Measurements from ENCODE around the gene DSG2. TPM values are rescaled to one million over a fixed set of nuclear protein-coding genes. Genes with fewer than 3 reads are reported as not detected.
A peak's percentile ranks its signal among the peaks of the same experiment; 100 is the strongest.

DSG2 gene
- polyA plus RNA-seq, 1 donor from 2014 or later = 0.94 TPM

GRCh38 chr18:31591628-31592027 is 93.7 kb downstream of the DSG2 start, which contains the start of gene TTR:
TSS of gene TTR (plus strand) at chr18:31591877. CDS start at chr18:31591903, 26 bp downstream.
- no peaks in the 10 kb centered on the region for H3K36me3 ChIP-seq (ENCODE audit: insufficient read depth, low read length)
- H3F3A ChIP-seq (ENCODE audit: insufficient read depth, low read length, poor library complexity, severe bottlenecking) = no peaks in the 10 kb centered on the region

GRCh38 chr18:31592506-31593157 is 94.7 kb downstream of the DSG2 start:
- Histone ChIP-seq H2AFZ (ENCODE audit: low read depth, low read length) (no peak overlapping the region), H3F3A (ENCODE audit: insufficient read depth, low read length, poor library complexity, severe bottlenecking) (no peaks in the 10 kb centered on the region), H3K9me2 (ENCODE audit: insufficient read depth, low read length) (no peaks in the 10 kb centered on the region), H3K9ac (ENCODE audit: low read length) (no peak overlapping the region), H3K4me3 (ENCODE audit: low read length) (no peak overlapping the region), H3K9me3 (ENCODE audit: low read length) (no peaks in the 10 kb centered on the region), H3K27me3 (ENCODE audit: insufficient read depth, low read depth, low read length) (no peaks in the 10 kb centered on the region), H4K20me1 (ENCODE audit: insufficient read depth) (no peaks in the 10 kb centered on the region), H3K4me2 (ENCODE audit: low read length) (no peak overlapping the region), H3K27ac (ENCODE audit: low read length) (peak overlapping the region; percentile 9), H3K79me2 (replicated peaks; ENCODE audit: insufficient read depth, low read length) (no peaks in the 10 kb centered on the region), H3K36me3 (ENCODE audit: insufficient read depth, low read length) (no peaks in the 10 kb centered on the region)
- TF ChIP-seq RAD21 (conservative IDR thresholded peaks at IDR 0.05) (no peak), CTCF (IDR thresholded peaks at IDR 0.05; ENCODE audit: poor library complexity, severe bottlenecking) (no peak), SMC3 (conservative IDR thresholded peaks at IDR 0.05; ENCODE audit: poor library complexity) (no peak), POLR2AphosphoS5 (IDR thresholded peaks at IDR 0.05) (no peak), EZH2 (IDR thresholded peaks at IDR 0.05; ENCODE audit: borderline replicate concordance, insufficient read depth, low read length, poor library complexity, severe bottlenecking) (no peak), TAF1 (IDR thresholded peaks at IDR 0.05; ENCODE audit: low read depth) (no peak), EP300 (conservative IDR thresholded peaks at IDR 0.05; ENCODE audit: poor library complexity, severe bottlenecking) (no peak), MXI1 (conservative IDR thresholded peaks at IDR 0.05; ENCODE audit: poor library complexity, severe bottlenecking) (no peak)

More at GRCh38 chr18:31591628-31592027, 93.7 kb downstream of the DSG2 start, which contains the start of gene TTR:
- no peak within 1 kb of the TSS for H3K4me3 ChIP-seq (ENCODE audit: low read length)
- H3K9me3 ChIP-seq (ENCODE audit: low read length) = no peaks in the 10 kb centered on the region
- no peak within 1 kb of the TSS for H2AFZ ChIP-seq (ENCODE audit: low read depth, low read length)
- TF ChIP-seq CTCF (IDR thresholded peaks at IDR 0.05; ENCODE audit: poor library complexity, severe bottlenecking) (no peak), EP300 (conservative IDR thresholded peaks at IDR 0.05; ENCODE audit: poor library complexity, severe bottlenecking) (no peak), SMC3 (conservative IDR thresholded peaks at IDR 0.05; ENCODE audit: poor library complexity) (no peak), MXI1 (conservative IDR thresholded peaks at IDR 0.05; ENCODE audit: poor library complexity, severe bottlenecking) (no peak), EZH2 (IDR thresholded peaks at IDR 0.05; ENCODE audit: borderline replicate concordance, insufficient read depth, low read length, poor library complexity, severe bottlenecking) (no peak), RAD21 (conservative IDR thresholded peaks at IDR 0.05) (no peak), REST (IDR thresholded peaks at IDR 0.05; ENCODE audit: borderline replicate concordance) (no peak), TAF1 (IDR thresholded peaks at IDR 0.05; ENCODE audit: low read depth) (no peak), POLR2AphosphoS5 (IDR thresholded peaks at IDR 0.05) (no peak)
- no peaks in the 10 kb centered on the region for H3K9me2 ChIP-seq (ENCODE audit: insufficient read depth, low read length)
- no peaks in the 10 kb centered on the region for H4K20me1 ChIP-seq (ENCODE audit: insufficient read depth)
- H3K27ac ChIP-seq (ENCODE audit: low read length) = peak within 1 kb of the TSS; percentile 9
- no peak within 1 kb of the TSS for H3K9ac ChIP-seq (ENCODE audit: low read length)
- H3K79me2 ChIP-seq (replicated peaks; ENCODE audit: insufficient read depth, low read length) = no peaks in the 10 kb centered on the region
- H3K4me2 ChIP-seq (ENCODE audit: low read length) = no peak within 1 kb of the TSS
- H3K27me3 ChIP-seq (ENCODE audit: insufficient read depth, low read depth, low read length) = no peaks in the 10 kb centered on the region
